Tibial nerve (tissue), 4 donors: Measurements from ENCODE around the gene SLC4A3. TPM values are rescaled to one million over a fixed set of nuclear protein-coding genes. Genes with fewer than 3 reads are reported as not detected.

Experiments used
- DNase-seq, 2 donors: peaks; one replicate each; pipeline ENCODE4 v3.0.0-alpha.2; 2019; ENCODE audit warnings: low spot score in 2 of 2
- H3K27ac ChIP-seq, 4 donors: fragments of 200-600 bp; sonication (generic) in 3 of 4; one replicate each; pipeline ENCODE4 v1.5.1; 2017 to 2019; ENCODE audit warnings: mild to moderate bottlenecking in 1 of 4
- H3K27me3 ChIP-seq, 2 donors: fragments of 200-600 bp; sonication (generic) in 1 of 2; one replicate each; pipeline versions ENCODE4 v1.5.1 to v1.6.0; 2017 to 2019
- H3K36me3 ChIP-seq, 3 donors: fragments of 200-600 bp; sonication (generic); one replicate each; pipeline ENCODE4 v1.5.1; 2018 to 2019
- H3K4me1 ChIP-seq, 4 donors: fragments of 200-600 bp; sonication (generic) in 3 of 4; one replicate each; pipeline ENCODE4 v1.5.1; 2017 to 2019
- H3K4me3 ChIP-seq, 4 donors: fragments of 200-600 bp; sonication (generic) in 3 of 4; one replicate each; pipeline ENCODE4 v1.5.1; 2017 to 2019; ENCODE audit warnings: mild to moderate bottlenecking in 1 of 4, moderate library complexity in 1 of 4
- H3K9me3 ChIP-seq, 4 donors: fragments of 200-600 bp; sonication (generic) in 3 of 4; one replicate each; pipeline ENCODE4 v1.5.1; 2017 to 2019
- CTCF ChIP-seq, 5 experiments: fragments of 200-600 bp in 3 of 5; fragments of 450-650 bp in 2 of 5; sonication (generic) in 3 of 5; IDR thresholded peaks; one replicate each; pipeline ENCODE4 v1.5.1; 2016 to 2019; ENCODE audit warnings: antibody characterized with exemption in 5 of 5, mild to moderate bottlenecking in 3 of 5, moderate library complexity in 2 of 5
- EP300 ChIP-seq, 2 donors: sonication (generic); formaldehyde crosslinking; IDR thresholded peaks; one replicate each; pipeline ENCODE4 v1.6.1; 2017; ENCODE audit warnings: antibody characterized with exemption in 2 of 2, mild to moderate bottlenecking in 1 of 2
- POLR2A ChIP-seq, 2 donors: fragments of 450-650 bp; IDR thresholded peaks; one replicate each; pipeline ENCODE4 v1.6.1; 2017; ENCODE audit warnings: antibody characterized with exemption in 2 of 2, mild to moderate bottlenecking in 2 of 2, moderate library complexity in 2 of 2
- WGBS, 2 donors: methylation state at CpG; one replicate each; pipeline ENCODE4 v1.1.5; 2018; 5-methylcytosine and 5-hydroxymethylcytosine counted together
- total RNA-seq, 4 donors: library from RNA; depleted of rRNA; stranded (reverse); fragments of >200 nt; gene quantifications; one replicate each; pipeline ENCODE4 v1.1.0, GENCODE V29; 2016

Gene SLC4A3
- total RNA-seq, 4 donors from 2014 or later: 1.3 to 5.1 (median 3.4) TPM

GRCh38 chr2:219631904-219632759 lies 4.7 kb downstream of the SLC4A3 start:
- H3K27me3 ChIP-seq: peaks cover 0 to 11% of the 10 kb centered on the region in 2 donors
- H3K36me3 ChIP-seq: peaks cover 0 to 37% (median 0%) of the 10 kb centered on the region in 3 donors
- TF ChIP-seq POLR2A (IDR thresholded peaks at IDR 0.05) (no peak), EP300 (IDR thresholded peaks at IDR 0.05) (no peak), CTCF (IDR thresholded peaks at IDR 0.05) (no peak)
- DNase-seq: no peak
- peaks cover 0 to 12% (median 2%) of the 10 kb centered on the region in 4 donors for H3K4me1 ChIP-seq
- no peak overlapping the region for H3K4me3 ChIP-seq
- no peak overlapping the region for H3K27ac ChIP-seq
- 81 to 85% methylated on average over 27 to 34 of the region's 34 CpGs for WGBS, 2 donors
- H3K9me3 ChIP-seq: no peaks in the 10 kb centered on the region

GRCh38 chr2:219632760-219633105 lies 5.3 kb downstream of the SLC4A3 start:
- WGBS, 2 donors: 90 to 96% methylated on average over 6 to 8 of the region's 8 CpGs
- peaks cover 0 to 10% (median 1%) of the 10 kb centered on the region in 4 donors for H3K4me1 ChIP-seq
- no peak overlapping the region for H3K4me3 ChIP-seq
- H3K27ac ChIP-seq: no peak overlapping the region
- DNase-seq: no peak
- peaks cover 0 to 10% of the 10 kb centered on the region in 2 donors for H3K27me3 ChIP-seq
- no peaks in the 10 kb centered on the region for H3K9me3 ChIP-seq
- H3K36me3 ChIP-seq: peaks cover 0 to 40% (median 0%) of the 10 kb centered on the region in 3 donors
- TF ChIP-seq EP300 (IDR thresholded peaks at IDR 0.05) (no peak), CTCF (IDR thresholded peaks at IDR 0.05) (no peak), POLR2A (IDR thresholded peaks at IDR 0.05) (no peak)

GRCh38 chr2:219633276-219634065 lies 6.0 kb downstream of the SLC4A3 start:
- WGBS, 2 donors: 83 to 86% methylated on average over 22 of the region's 22 CpGs
- Histone ChIP-seq H3K4me1 (peaks cover 0 to 3% (median 0%) of the 10 kb centered on the region in 4 donors), H3K36me3 (peaks cover 0 to 42% (median 0%) of the 10 kb centered on the region in 3 donors), H3K27ac (no peak overlapping the region), H3K27me3 (peaks cover 0 to 3% of the 10 kb centered on the region in 2 donors), H3K9me3 (no peaks in the 10 kb centered on the region), H3K4me3 (no peak overlapping the region)
- no peak for DNase-seq
- no peak for TF ChIP-seq POLR2A (IDR thresholded peaks at IDR 0.05)

- Histone ChIP-seq H3K36me3 (peaks cover 0 to 42% (median 0%) of the 10 kb centered on the region in 3 donors), H3K4me3 (no peak overlapping the region), H3K27ac (no peak overlapping the region), H3K4me1 (no peaks in the 10 kb centered on the region), H3K9me3 (no peaks in the 10 kb centered on the region), H3K27me3 (no peaks in the 10 kb centered on the region)
- 86 to 91% methylated on average over 14 to 15 of the region's 15 CpGs for WGBS, 2 donors
- no peak for DNase-seq
- TF ChIP-seq EP300 (IDR thresholded peaks at IDR 0.05) (no peak), POLR2A (IDR thresholded peaks at IDR 0.05) (no peak), CTCF (IDR thresholded peaks at IDR 0.05) (no peak)
These were observed 6.9 kb downstream of the SLC4A3 start for GRCh38 chr2:219634171-219634940.

GRCh38 chr2:219634951-219635751 lies 7.7 kb downstream of the SLC4A3 start:
- 75 to 83% methylated on average over 10 to 19 of the region's 22 CpGs for WGBS, 2 donors
- no peak for DNase-seq
- no peak overlapping the region for H3K4me3 ChIP-seq
- no peak overlapping the region for H3K27ac ChIP-seq
- H3K9me3 ChIP-seq: no peaks in the 10 kb centered on the region
- H3K27me3 ChIP-seq: no peaks in the 10 kb centered on the region
- H3K36me3 ChIP-seq: peaks cover 0 to 42% (median 0%) of the 10 kb centered on the region in 3 donors
- TF ChIP-seq CTCF (IDR thresholded peaks at IDR 0.05): no peak
- no peak for TF ChIP-seq EP300 (IDR thresholded peaks at IDR 0.05)
- TF ChIP-seq POLR2A (IDR thresholded peaks at IDR 0.05): no peak
- no peaks in the 10 kb centered on the region for H3K4me1 ChIP-seq
